H9 (cell line): ENCODE measurements around the gene YEATS2. TPM values are rescaled to one million over a fixed set of nuclear protein-coding genes. Genes with fewer than 3 reads are reported as not detected.

Experiments
- DNase-seq: peaks from one replicate; pipeline ENCODE4 v3.0.0-alpha.2; 2017
- H2AFZ ChIP-seq: one replicate; pipeline ENCODE4 v1.6.1; 2013; ENCODE audit warnings: mild to moderate bottlenecking, low read length, control low read depth, moderate library complexity
- H2AK5ac ChIP-seq: 2 replicates; pipeline ENCODE4 v1.6.1; 2013; ENCODE audit warnings: low read length, control low read depth, mixed read lengths; ENCODE audit not compliant: insufficient read length
- H2BK120ac ChIP-seq: one replicate; pipeline ENCODE4 v1.6.1; 2013; ENCODE audit warnings: low read depth, mild to moderate bottlenecking, low read length, control low read depth, inconsistent platforms; ENCODE audit not compliant: poor library complexity, severe bottlenecking
- H2BK12ac ChIP-seq: 2 replicates; pipeline ENCODE4 v1.6.1; 2013; ENCODE audit warnings: low read length, control low read depth, mixed read lengths, low read depth; ENCODE audit not compliant: insufficient read length
- H2BK15ac ChIP-seq: 2 replicates; pipeline ENCODE4 v1.6.1; 2013; ENCODE audit warnings: low read depth, low read length, control low read depth
- H2BK20ac ChIP-seq: one replicate; pipeline ENCODE4 v1.6.1; 2013; ENCODE audit warnings: low read depth, mild to moderate bottlenecking, low read length, control low read depth, inconsistent platforms; ENCODE audit not compliant: poor library complexity, severe bottlenecking
- H2BK5ac ChIP-seq: 2 replicates; pipeline ENCODE4 v1.6.1; 2013; ENCODE audit warnings: low read length, control low read depth, mixed read lengths; ENCODE audit not compliant: insufficient read length
- H3K14ac ChIP-seq: 2 replicates; pipeline ENCODE4 v1.6.1; 2013; ENCODE audit warnings: low read length, control low read depth; ENCODE audit not compliant: insufficient read depth
- H3K18ac ChIP-seq: 2 replicates; pipeline ENCODE4 v1.6.1; 2013; ENCODE audit warnings: low read depth, mild to moderate bottlenecking, mixed read lengths, low read length, control low read depth; ENCODE audit not compliant: insufficient read length
- H3K23ac ChIP-seq: 2 replicates; pipeline ENCODE4 v1.6.1; 2013; ENCODE audit warnings: low read length, control low read depth, mixed read lengths, low read depth; ENCODE audit not compliant: insufficient read length
- H3K23me2 ChIP-seq: 2 replicates; pipeline ENCODE4 v1.6.1; 2013; ENCODE audit warnings: low read depth, mild to moderate bottlenecking, mixed read lengths, low read length, control low read depth; ENCODE audit not compliant: insufficient read length, poor library complexity, severe bottlenecking
- H3K27ac ChIP-seq: 2 replicates; pipeline ENCODE4 v1.5.1; 2013; ENCODE audit warnings: low read length, control low read depth, mixed read lengths, low read depth; ENCODE audit not compliant: insufficient read length
- H3K27me3 ChIP-seq: 2 replicates; pipeline ENCODE4 v1.6.1; 2013; ENCODE audit warnings: low read length, control low read depth, inconsistent platforms; ENCODE audit not compliant: insufficient read depth
- H3K4ac ChIP-seq: 2 replicates; pipeline ENCODE4 v1.6.1; 2013; ENCODE audit warnings: low read depth, mild to moderate bottlenecking, control low read depth, inconsistent platforms, low read length, moderate library complexity
- H3K4me1 ChIP-seq: 2 replicates; pipeline ENCODE4 v1.6.1; 2013; ENCODE audit warnings: low read length, control low read depth, inconsistent platforms; ENCODE audit not compliant: insufficient read depth
- H3K4me2 ChIP-seq: 2 replicates; pipeline ENCODE4 v1.6.1; 2013; ENCODE audit warnings: low read length, control low read depth, mixed read lengths; ENCODE audit not compliant: insufficient read length, insufficient read depth
- H3K56ac ChIP-seq: 2 replicates; pipeline ENCODE4 v1.6.1; 2013; ENCODE audit warnings: low read depth, mild to moderate bottlenecking, mixed read lengths, low read length, control low read depth; ENCODE audit not compliant: insufficient read length
- H3K79me1 ChIP-seq: 2 replicates; pipeline ENCODE4 v1.6.1; 2013; ENCODE audit warnings: low read depth, mild to moderate bottlenecking, moderate library complexity, low read length, control low read depth, inconsistent platforms; ENCODE audit not compliant: insufficient read depth, poor library complexity, severe bottlenecking
- H3K79me2 ChIP-seq: 2 replicates; pipeline ENCODE4 v1.6.1; 2013; ENCODE audit warnings: low read length, control low read depth, inconsistent platforms; ENCODE audit not compliant: insufficient read depth
- H3K9ac ChIP-seq: 2 replicates; pipeline ENCODE4 v1.6.1; 2013; ENCODE audit warnings: low read length, control low read depth, mixed read lengths; ENCODE audit not compliant: insufficient read length; ENCODE audit errors: extremely low read depth
- H3K9me3 ChIP-seq: one replicate; pipeline ENCODE4 v1.6.1; 2013; ENCODE audit warnings: low read depth, low read length, inconsistent platforms; ENCODE audit not compliant: control insufficient read depth
- H3T11ph ChIP-seq: one replicate; pipeline ENCODE4 v1.6.1; 2013; ENCODE audit warnings: mild to moderate bottlenecking, low read length, control low read depth, inconsistent platforms
- H4K20me1 ChIP-seq: one replicate; pipeline ENCODE4 v1.6.1; 2013; ENCODE audit not compliant: control insufficient read depth, insufficient read length, insufficient read depth
- H4K5ac ChIP-seq: 2 replicates; pipeline ENCODE4 v1.6.1; 2013; ENCODE audit warnings: low read depth, mild to moderate bottlenecking, mixed read lengths, low read length, control low read depth; ENCODE audit not compliant: insufficient read length
- H4K8ac ChIP-seq: replicated peaks from 2 replicates; pipeline ENCODE4 v1.6.1; 2013; ENCODE audit warnings: low read length, control low read depth, mixed read lengths, low read depth; ENCODE audit not compliant: insufficient read length
- H4K91ac ChIP-seq: 2 replicates; pipeline ENCODE4 v1.6.1; 2013; ENCODE audit warnings: low read depth, mild to moderate bottlenecking, moderate library complexity, mixed read lengths, low read length, control low read depth; ENCODE audit not compliant: insufficient read length
- H3K27ac Mint-ChIP-seq, 3 experiments: 2 replicates in 2 of 3; 3 replicates in 1 of 3; pipeline ENCODE4 v1.8.0; 2020 to 2021; ENCODE audit warnings: mixed read lengths in 3 of 3, mild to moderate bottlenecking in 1 of 3, moderate library complexity in 1 of 3
- H3K27me3 Mint-ChIP-seq: 2 replicates; pipeline ENCODE4 v1.8.0; 2021; ENCODE audit warnings: low read depth, mild to moderate bottlenecking, moderate library complexity, mixed read lengths
- H3K36me3 Mint-ChIP-seq, 3 experiments: 2 replicates in 2 of 3; 3 replicates in 1 of 3; pipeline ENCODE4 v1.8.0; 2020 to 2021; ENCODE audit warnings: low read depth in 3 of 3, mixed read lengths in 3 of 3; ENCODE audit not compliant: insufficient read depth in 1 of 3
- H3K4me1 Mint-ChIP-seq, 2 experiments: 2 replicates each; pipeline ENCODE4 v1.8.0; 2020; ENCODE audit warnings: mixed read lengths in 2 of 2
- H3K4me3 Mint-ChIP-seq, 2 experiments: 2 replicates in 1 of 2; 3 replicates in 1 of 2; pipeline ENCODE4 v1.8.0; 2020 to 2021; ENCODE audit warnings: mild to moderate bottlenecking in 2 of 2, mixed read lengths in 2 of 2, moderate library complexity in 1 of 2
- H3K9me3 Mint-ChIP-seq, 2 experiments: 2 replicates in 1 of 2; 3 replicates in 1 of 2; pipeline ENCODE4 v1.8.0; 2020; ENCODE audit warnings: mild to moderate bottlenecking in 2 of 2, mixed read lengths in 2 of 2, moderate library complexity in 1 of 2
- WGBS: extraction: QIAGEN DNeasy Blood & Tissue Kit; methylation state at CpG from one replicate; pipeline ENCODE4 v1.1.7; 2013; ENCODE audit warnings: missing lambda C conversion rate, low lambda C conversion rate, mixed read lengths; ENCODE audit not compliant: insufficient read length; ENCODE audit errors: extremely low coverage; 5-methylcytosine and 5-hydroxymethylcytosine counted together
- total RNA-seq: library from RNA; stranded (reverse); gene quantifications from 2 replicates; pipeline ENCODE4 v1.2.1, GENCODE V29; 2021
- TF ChIP-seq, protein P1 (sequence below): fragments of 200-600 bp; sonication (generic); conservative IDR thresholded peaks from 3 replicates; pipeline ENCODE4 v1.8.0; 2021; ENCODE audit warnings: antibody characterized with exemption, mild to moderate bottlenecking

The YEATS2 gene
- total RNA-seq, 1 experiment from 2014 or later = 40.3 TPM

DNA sequence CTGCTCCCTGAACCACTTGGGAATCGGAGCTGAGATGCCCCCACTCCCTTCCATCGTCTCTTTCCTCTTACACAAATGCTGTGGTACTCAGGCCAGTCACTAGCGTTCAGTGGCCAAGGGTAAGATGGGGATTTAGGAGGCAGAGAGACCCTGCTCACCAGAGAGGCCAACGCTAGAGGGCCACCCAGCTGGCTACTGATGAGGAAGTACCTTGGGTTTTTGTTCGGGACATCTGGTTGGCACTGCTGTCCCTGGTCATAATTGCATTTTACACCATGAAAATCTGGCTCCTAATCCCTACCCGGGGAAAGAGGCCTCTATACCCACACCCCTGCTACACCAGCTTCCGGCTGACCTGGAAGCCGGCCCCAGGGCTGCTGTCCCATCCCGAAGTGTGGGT is 120.0 kb downstream of the YEATS2 start:
- no peak overlapping the region for H3T11ph ChIP-seq
- H2BK15ac ChIP-seq = no peak overlapping the region
- H2BK5ac ChIP-seq = no peak overlapping the region
- no peak overlapping the region for H2AFZ ChIP-seq
- no peak overlapping the region for H3K4ac ChIP-seq
- H3K56ac ChIP-seq = no peak overlapping the region
- no peak overlapping the region for H3K14ac ChIP-seq
- no peak for DNase-seq
- H3K4me1 ChIP-seq = no peaks in the 10 kb centered on the region
- no peak overlapping the region for H2BK20ac ChIP-seq
- H3K9me3 Mint-ChIP-seq = no peaks in the 10 kb centered on the region
- TF ChIP-seq, protein P1, sequence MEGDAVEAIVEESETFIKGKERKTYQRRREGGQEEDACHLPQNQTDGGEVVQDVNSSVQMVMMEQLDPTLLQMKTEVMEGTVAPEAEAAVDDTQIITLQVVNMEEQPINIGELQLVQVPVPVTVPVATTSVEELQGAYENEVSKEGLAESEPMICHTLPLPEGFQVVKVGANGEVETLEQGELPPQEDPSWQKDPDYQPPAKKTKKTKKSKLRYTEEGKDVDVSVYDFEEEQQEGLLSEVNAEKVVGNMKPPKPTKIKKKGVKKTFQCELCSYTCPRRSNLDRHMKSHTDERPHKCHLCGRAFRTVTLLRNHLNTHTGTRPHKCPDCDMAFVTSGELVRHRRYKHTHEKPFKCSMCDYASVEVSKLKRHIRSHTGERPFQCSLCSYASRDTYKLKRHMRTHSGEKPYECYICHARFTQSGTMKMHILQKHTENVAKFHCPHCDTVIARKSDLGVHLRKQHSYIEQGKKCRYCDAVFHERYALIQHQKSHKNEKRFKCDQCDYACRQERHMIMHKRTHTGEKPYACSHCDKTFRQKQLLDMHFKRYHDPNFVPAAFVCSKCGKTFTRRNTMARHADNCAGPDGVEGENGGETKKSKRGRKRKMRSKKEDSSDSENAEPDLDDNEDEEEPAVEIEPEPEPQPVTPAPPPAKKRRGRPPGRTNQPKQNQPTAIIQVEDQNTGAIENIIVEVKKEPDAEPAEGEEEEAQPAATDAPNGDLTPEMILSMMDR = no peak
- H3K4me3 Mint-ChIP-seq = no peak overlapping the region
- H3K79me2 ChIP-seq = no peaks in the 10 kb centered on the region
- no peaks in the 10 kb centered on the region for H3K23me2 ChIP-seq
- no peak overlapping the region for H2BK12ac ChIP-seq
- no peak overlapping the region for H4K8ac ChIP-seq
- H3K27ac Mint-ChIP-seq = no peak overlapping the region; a peak in 1 of 7 replicates
- H3K9ac ChIP-seq = no peak overlapping the region
- H4K5ac ChIP-seq = no peak overlapping the region
- peaks cover 5 to 9% of the 10 kb centered on the region in 2 experiments for H3K4me1 Mint-ChIP-seq
- no peaks in the 10 kb centered on the region for H4K20me1 ChIP-seq
- no peaks in the 10 kb centered on the region; the same call in none of the 2 replicates for H3K27me3 Mint-ChIP-seq
- no peak overlapping the region for H3K18ac ChIP-seq
- no peak overlapping the region for H4K91ac ChIP-seq
- H3K27me3 ChIP-seq = no peaks in the 10 kb centered on the region
- no peak overlapping the region for H2AK5ac ChIP-seq
- WGBS = no CpG with 5 or more reads among the region's 9 CpGs
- H3K27ac ChIP-seq = no peak overlapping the region
- no peaks in the 10 kb centered on the region for H3K9me3 ChIP-seq
- H3K23ac ChIP-seq = no peak overlapping the region
- H2BK120ac ChIP-seq = no peak overlapping the region
- H3K4me2 ChIP-seq = no peak overlapping the region
- H3K79me1 ChIP-seq = no peaks in the 10 kb centered on the region
- H3K36me3 Mint-ChIP-seq = peaks cover 0 to 32% (median 21%) of the 10 kb centered on the region in 3 experiments; a peak in 6 of 7 replicates
